ENCODE data around the gene RNU1-1. TPM values are rescaled to one million over a fixed set of nuclear protein-coding genes. Genes with fewer than 3 reads are reported as not detected.
"Not testable (repeated sequence)": the region's sequence is repeated elsewhere in the genome, so short reads cannot be mapped to it uniquely, and the experiment has no call there.

The RNU1-1 gene
- total and polyA plus RNA-seq, 2 of the 8 experiments (the other 6 are each of a cell fraction or from before 2014, with no cell fraction given) = 145 to 1,303 TPM

GRCh38 chr1:16501446-16501845 lies 12.6 kb downstream of the RNU1-1 start:
- H3K4me2 ChIP-seq (ENCODE audit: insufficient read depth in 1 of 2, low read depth in 2 of 2, low read length in 2 of 2); H4K5ac ChIP-seq (ENCODE audit: insufficient read length, low read depth, low read length); CTCF ChIA-PET (ENCODE audit: partially characterized antibody); H3K27ac ChIP-seq (ENCODE audit: low read depth, low read length); H2BK12ac ChIP-seq (ENCODE audit: low read depth, low read length); H3K27me3 ChIP-seq (replicated peaks in 1 of 4; ENCODE audit: control insufficient read depth in 3 of 4, extremely low read depth in 1 of 4, insufficient read depth in 3 of 4, low read length in 3 of 4); H2BK5ac ChIP-seq (ENCODE audit: low read depth, low read length); H4K91ac ChIP-seq (replicated peaks; ENCODE audit: insufficient read length, low read length); H2BK15ac ChIP-seq (ENCODE audit: low read length); H3K18ac ChIP-seq (ENCODE audit: extremely low read depth, low read length); H2BK120ac ChIP-seq (replicated peaks; ENCODE audit: low read depth, low read length); FAIRE-seq; H3K9me3 ChIP-seq (ENCODE audit: insufficient read depth in 2 of 2, low read depth in 1 of 2, low read length in 1 of 2); H2AFZ ChIP-seq (ENCODE audit: low read length); H3K4me3 ChIP-seq (ENCODE audit: extremely low read depth in 1 of 4, insufficient read depth in 2 of 4, low read depth in 3 of 4, low read length in 4 of 4); H4K8ac ChIP-seq (ENCODE audit: extremely low read depth, insufficient read depth, low read length); H3K4ac ChIP-seq (replicated peaks; ENCODE audit: insufficient read length, low read depth, low read length); H3K56ac ChIP-seq (replicated peaks; ENCODE audit: insufficient read length, low read depth, low read length); H3K36me3 ChIP-seq (ENCODE audit: control insufficient read depth in 2 of 4, insufficient read depth in 4 of 4, low read length in 3 of 4); H3K79me2 ChIP-seq (ENCODE audit: control insufficient read depth in 1 of 2, insufficient read depth in 2 of 2, low read length in 2 of 2); DNase-seq (ENCODE audit: low read depth in 1 of 2, low spot score in 2 of 2); H3K9ac ChIP-seq (replicated peaks in 1 of 4; ENCODE audit: extremely low read depth in 1 of 4, low read depth in 3 of 4, low read length in 3 of 4); H3K79me1 ChIP-seq (ENCODE audit: low read depth, low read length); POLR2A ChIA-PET (ENCODE audit: partially characterized antibody); H2AK5ac ChIP-seq (ENCODE audit: low read depth, low read length); H3K23ac ChIP-seq (ENCODE audit: insufficient read length); H4K20me1 ChIP-seq (replicated peaks in 1 of 2; ENCODE audit: control insufficient read depth in 1 of 2, insufficient read depth in 2 of 2, low read length in 2 of 2); H3K14ac ChIP-seq (ENCODE audit: insufficient read length); H3K4me1 ChIP-seq (replicated peaks in 1 of 4; ENCODE audit: control insufficient read depth in 3 of 4, insufficient read depth in 4 of 4, low read length in 3 of 4); H2BK20ac ChIP-seq (ENCODE audit: low read length); H3K23me2 ChIP-seq (ENCODE audit: low read depth, low read length): not testable (repeated sequence)
- 75% methylated on average over 7 of the region's 8 CpGs; no CpG with 5 or more reads in 1 of the 2 experiments for WGBS, 2 experiments (ENCODE audit: extremely low coverage in 1 of 2, insufficient coverage in 1 of 2, insufficient read length in 1 of 2, insufficient replicate concordance in 2 of 2, low coverage in 1 of 2, low lambda C conversion rate in 2 of 2, missing lambda C conversion rate in 1 of 2)

- H2BK15ac ChIP-seq (ENCODE audit: low read length); DNase-seq (ENCODE audit: low read depth in 1 of 2, low spot score in 2 of 2); H3K4me3 ChIP-seq (ENCODE audit: extremely low read depth in 1 of 4, insufficient read depth in 2 of 4, low read depth in 3 of 4, low read length in 4 of 4); H2BK20ac ChIP-seq (ENCODE audit: low read length); H4K5ac ChIP-seq (ENCODE audit: insufficient read length, low read depth, low read length); H2BK12ac ChIP-seq (ENCODE audit: low read depth, low read length); H2BK120ac ChIP-seq (replicated peaks; ENCODE audit: low read depth, low read length); CTCF ChIA-PET (ENCODE audit: partially characterized antibody); H3K14ac ChIP-seq (ENCODE audit: insufficient read length); H2AFZ ChIP-seq (ENCODE audit: low read length); H3K79me1 ChIP-seq (ENCODE audit: low read depth, low read length); H3K56ac ChIP-seq (replicated peaks; ENCODE audit: insufficient read length, low read depth, low read length); H3K27me3 ChIP-seq (replicated peaks in 1 of 4; ENCODE audit: control insufficient read depth in 3 of 4, extremely low read depth in 1 of 4, insufficient read depth in 3 of 4, low read length in 3 of 4); H3K27ac ChIP-seq (ENCODE audit: low read depth, low read length); H4K91ac ChIP-seq (replicated peaks; ENCODE audit: insufficient read length, low read length); H3K36me3 ChIP-seq (ENCODE audit: control insufficient read depth in 2 of 4, insufficient read depth in 4 of 4, low read length in 3 of 4); H3K4me1 ChIP-seq (replicated peaks in 1 of 4; ENCODE audit: control insufficient read depth in 3 of 4, insufficient read depth in 4 of 4, low read length in 3 of 4); H3K23me2 ChIP-seq (ENCODE audit: low read depth, low read length); FAIRE-seq; H3K4ac ChIP-seq (replicated peaks; ENCODE audit: insufficient read length, low read depth, low read length); POLR2A ChIA-PET (ENCODE audit: partially characterized antibody); H3K9ac ChIP-seq (replicated peaks in 1 of 4; ENCODE audit: extremely low read depth in 1 of 4, low read depth in 3 of 4, low read length in 3 of 4); H3K18ac ChIP-seq (ENCODE audit: extremely low read depth, low read length); H3K79me2 ChIP-seq (ENCODE audit: control insufficient read depth in 1 of 2, insufficient read depth in 2 of 2, low read length in 2 of 2); H3K23ac ChIP-seq (ENCODE audit: insufficient read length); H3K4me2 ChIP-seq (ENCODE audit: insufficient read depth in 1 of 2, low read depth in 2 of 2, low read length in 2 of 2); H2AK5ac ChIP-seq (ENCODE audit: low read depth, low read length); H2BK5ac ChIP-seq (ENCODE audit: low read depth, low read length); H4K8ac ChIP-seq (ENCODE audit: extremely low read depth, insufficient read depth, low read length); H4K20me1 ChIP-seq (replicated peaks in 1 of 2; ENCODE audit: control insufficient read depth in 1 of 2, insufficient read depth in 2 of 2, low read length in 2 of 2); H3K9me3 ChIP-seq (ENCODE audit: insufficient read depth in 2 of 2, low read depth in 1 of 2, low read length in 1 of 2): not testable (repeated sequence)
- 96% methylated on average over 5 of the region's 5 CpGs; no CpG with 5 or more reads in 1 of the 2 experiments for WGBS, 2 experiments (ENCODE audit: extremely low coverage in 1 of 2, insufficient coverage in 1 of 2, insufficient read length in 1 of 2, insufficient replicate concordance in 2 of 2, low coverage in 1 of 2, low lambda C conversion rate in 2 of 2, missing lambda C conversion rate in 1 of 2)
These were observed 13.1 kb downstream of the RNU1-1 start for GRCh38 chr1:16500975-16501374.

Measured in H1 (cell line).